Activated effector memory CD4-positive, alpha-beta T cell treated with Interleukin-2 at 50 U/mL for 16 hours (primary cell): Measurements from ENCODE around the gene TMEM53.
"Not testable (repeated sequence)": the region's sequence is repeated elsewhere in the genome, so short reads cannot be mapped to it uniquely, and the experiment has no call there.

Source experiments
- DNase-seq: peaks from one replicate; pipeline ENCODE4 v3.0.0-alpha.2; 2020

Gene TMEM53

DNA sequence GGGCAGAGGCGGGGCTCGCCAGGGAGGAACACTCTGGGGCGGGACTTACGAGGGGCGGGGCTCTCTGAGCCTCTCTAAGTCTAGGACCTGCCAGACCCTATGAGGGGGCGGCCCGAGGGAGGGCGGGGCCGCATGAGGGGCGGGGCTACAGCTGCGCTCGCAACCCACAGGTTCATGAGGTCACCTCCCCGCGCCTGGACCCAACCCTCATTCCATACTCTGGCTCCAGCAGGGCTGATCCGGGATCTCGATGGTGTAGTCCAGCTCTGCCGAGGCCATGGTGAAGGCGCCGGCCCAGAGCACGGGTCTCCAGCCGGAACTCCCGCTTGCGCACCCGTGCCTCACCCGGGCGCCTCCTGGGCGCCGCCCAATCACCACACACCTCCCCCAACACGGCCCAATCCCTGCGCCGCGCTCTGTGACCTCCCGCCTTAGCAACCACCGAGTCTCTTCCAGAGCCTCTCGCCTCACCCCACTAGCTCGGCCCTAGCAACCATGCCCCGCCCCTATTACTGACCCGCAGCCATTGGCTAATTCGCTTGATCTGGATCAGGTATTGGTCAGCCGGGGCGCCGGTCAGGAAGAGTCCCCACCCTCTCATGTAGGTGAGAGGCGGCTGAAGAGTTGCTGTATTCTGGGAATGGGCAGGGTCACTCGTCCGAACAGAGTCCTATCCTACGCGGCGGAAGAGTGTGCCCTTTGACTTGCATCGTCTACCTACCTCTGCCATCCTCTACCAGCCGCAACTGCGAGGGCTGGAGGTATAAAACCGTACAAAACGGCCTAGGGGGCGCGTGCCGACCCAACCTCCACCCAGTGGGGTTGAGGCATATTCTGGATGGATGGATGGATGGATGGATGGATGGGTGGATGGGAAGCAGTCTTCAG, at the start of gene TMEM53, which contains the start of gene ARMH1:
Gene TMEM53, minus strand, starts transcription at position 369 of the 888 bp plus-strand sequence. Its CDS starts 90 bp downstream, at position 279.
Gene ARMH1, plus strand, starts transcription at position 602 of the 888 bp plus-strand sequence. CDS start 14,984 bp downstream, outside the sequence.
- DNase-seq, result peak; percentile 96

DNA sequence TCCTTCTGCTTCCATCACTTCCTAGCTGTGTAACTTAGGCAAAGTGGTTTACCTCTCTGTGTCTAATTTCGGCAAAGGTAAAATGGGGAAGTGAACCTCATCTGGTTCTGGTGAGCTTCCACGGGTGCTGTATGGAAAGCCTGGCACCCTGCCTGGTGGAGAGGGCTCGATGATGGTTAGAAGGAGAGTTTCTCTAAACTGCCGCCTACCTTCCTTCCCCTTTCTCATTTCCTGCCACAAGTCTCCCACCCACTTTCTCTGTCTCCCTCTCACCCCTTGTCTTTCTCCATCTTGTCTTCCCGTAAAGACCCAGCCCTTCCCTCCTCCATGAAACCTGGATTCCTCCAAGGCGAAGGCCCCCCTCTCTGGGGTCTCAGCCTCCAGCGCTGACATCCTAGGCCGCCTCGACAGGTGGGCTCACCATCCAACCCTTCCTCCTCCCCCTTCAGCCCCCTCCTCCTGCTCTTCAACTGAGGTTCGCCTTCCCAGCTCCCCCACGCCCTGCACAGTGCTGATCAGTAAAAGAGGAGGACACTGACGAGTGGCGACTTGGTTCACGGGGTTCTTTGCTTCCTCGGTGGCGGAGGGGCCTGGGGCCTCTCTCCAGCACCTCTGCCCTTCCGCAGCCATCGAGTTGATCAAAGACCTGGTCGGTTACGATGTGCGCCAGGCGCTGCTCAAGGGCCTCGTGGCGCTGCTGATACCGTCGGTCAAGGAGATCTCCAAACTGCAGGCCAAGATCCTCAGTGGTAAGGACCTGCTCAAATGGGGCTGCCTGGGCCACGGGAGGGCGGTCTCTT, 49.4 kb upstream of the TMEM53 start:
- no peak for DNase-seq

DNA sequence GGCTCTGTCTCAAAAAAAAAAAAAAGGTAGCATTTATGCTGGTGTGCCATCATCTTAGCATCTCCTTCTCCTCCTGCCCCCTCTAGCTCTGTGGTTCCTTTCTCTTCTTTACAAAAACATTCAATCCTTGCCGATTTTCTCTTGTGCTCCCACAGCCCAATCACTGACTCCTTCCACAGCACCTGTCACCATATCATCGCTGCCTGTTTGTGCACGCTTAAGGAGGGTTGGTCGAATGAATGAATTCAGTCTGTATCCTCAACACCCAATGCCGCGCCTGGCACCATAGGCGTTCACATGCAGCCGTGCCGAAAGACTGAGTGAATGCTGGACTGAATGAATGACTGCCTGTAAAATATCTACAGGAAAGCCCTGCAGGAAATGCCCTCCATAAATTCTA, 48.8 kb upstream of the TMEM53 start:
- no peak for DNase-seq

- DNase-seq, result peak; percentile 41
Measured at GRCh38 chr1:44721485-44722361, 47.4 kb upstream of the TMEM53 start.

DNA sequence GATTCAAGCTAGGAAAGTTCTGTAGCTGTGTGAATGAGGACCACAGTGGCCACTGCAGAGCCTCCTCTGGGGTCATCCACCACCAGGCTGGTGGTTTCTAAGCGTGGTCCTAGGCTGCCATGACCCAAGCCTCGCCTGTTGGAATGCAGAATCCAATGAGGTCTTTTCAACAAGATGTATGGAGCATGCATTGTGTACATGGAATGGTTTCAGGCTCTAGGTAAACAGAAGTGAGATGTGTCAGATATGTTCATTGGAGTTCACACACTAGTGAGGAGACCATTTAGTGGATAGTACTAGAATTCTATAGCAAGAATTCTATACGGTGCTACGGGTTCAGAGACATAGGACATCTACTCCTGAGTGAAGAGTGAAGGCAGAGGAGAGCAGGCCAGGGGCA, 46.0 kb upstream of the TMEM53 start:
- no peak for DNase-seq

DNA sequence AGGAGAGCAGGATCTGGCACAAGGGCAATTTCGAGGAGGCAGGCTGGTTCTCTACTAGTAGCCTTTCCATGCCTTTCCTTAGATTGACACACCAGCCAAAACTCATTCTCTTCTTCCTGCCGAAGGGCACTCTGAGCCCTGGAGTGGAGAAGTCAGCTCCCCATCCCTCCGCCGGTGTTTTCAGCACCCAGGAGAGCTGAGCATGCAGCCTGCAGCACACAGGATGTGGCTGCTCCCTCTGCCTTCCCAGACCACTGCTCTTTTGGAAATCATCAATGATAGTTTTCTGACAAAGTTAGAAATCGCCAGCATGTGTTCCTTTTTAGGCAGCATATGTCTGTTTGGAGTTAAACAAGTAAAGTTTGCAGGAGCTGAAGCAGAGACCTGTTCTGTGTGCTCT, 45.0 kb upstream of the TMEM53 start:
- DNase-seq, result no peak

DNA sequence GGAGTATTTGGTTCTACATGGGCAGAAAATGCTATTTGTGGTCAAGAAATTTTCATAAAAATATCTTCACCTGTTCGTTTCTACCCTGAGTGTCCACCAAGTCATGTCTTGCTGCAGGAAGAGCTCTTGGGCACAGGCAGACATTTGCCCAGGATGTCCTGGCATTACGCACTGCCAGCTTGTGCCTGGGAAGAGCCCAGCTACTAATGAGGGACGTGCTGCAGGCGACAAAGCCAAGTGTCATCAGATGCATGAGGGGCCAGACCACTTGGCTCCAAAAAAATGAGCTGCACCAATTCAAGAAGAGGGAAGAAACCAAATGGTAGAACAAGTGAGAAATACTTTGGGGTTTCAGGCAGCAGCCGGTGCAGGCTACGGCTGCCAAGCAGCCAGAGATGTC, 43.8 kb upstream of the TMEM53 start:
- DNase-seq, result no peak

DNA sequence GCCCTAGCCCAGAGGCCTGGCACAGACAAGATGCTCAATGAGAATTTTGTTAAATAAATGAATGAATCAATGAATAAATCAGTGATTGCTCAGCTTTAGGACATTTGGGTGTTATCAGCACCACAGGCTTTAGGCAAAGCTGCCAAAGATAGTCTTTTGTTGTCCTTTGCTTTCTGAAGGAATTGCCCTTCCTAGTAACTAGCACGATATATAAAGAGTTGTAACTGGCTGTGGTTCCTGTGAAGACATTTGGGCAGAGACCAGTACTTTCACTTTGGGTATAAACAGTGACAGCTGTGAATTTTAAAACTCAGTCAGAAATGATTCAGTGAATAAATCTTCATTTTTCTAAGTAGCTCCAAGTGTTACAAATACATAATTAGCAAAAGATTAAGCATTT, 43.4 kb upstream of the TMEM53 start:
- DNase-seq, result no peak

- no peak for DNase-seq
Measured at GRCh38 chr1:44717156-44717555, 42.9 kb upstream of the TMEM53 start.

- peak; percentile 49 for DNase-seq
Measured at GRCh38 chr1:44714944-44715571, 40.8 kb upstream of the TMEM53 start.

DNA sequence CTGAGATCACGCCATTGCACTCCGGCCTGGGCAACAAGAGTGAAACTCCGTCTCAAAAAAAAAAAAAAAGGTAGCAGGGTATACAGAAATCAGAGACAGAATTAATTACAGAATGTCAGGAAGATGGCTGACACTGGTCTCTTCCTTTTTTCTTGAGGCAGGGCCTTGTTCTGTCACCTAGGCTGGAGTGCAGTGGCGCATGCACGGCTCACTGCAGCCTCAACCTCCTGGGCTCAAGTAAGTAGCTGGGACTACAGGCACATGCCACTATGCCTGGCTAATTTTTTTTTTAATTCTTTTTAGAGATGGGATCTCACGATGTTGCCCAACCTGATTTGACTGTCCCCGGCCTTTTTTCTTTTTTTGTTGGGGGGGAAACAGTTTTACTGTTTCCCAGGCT, 40.3 kb upstream of the TMEM53 start:
- no peak for DNase-seq

- no peak for DNase-seq
Measured at GRCh38 chr1:44713321-44713781, 39.1 kb upstream of the TMEM53 start.

DNA sequence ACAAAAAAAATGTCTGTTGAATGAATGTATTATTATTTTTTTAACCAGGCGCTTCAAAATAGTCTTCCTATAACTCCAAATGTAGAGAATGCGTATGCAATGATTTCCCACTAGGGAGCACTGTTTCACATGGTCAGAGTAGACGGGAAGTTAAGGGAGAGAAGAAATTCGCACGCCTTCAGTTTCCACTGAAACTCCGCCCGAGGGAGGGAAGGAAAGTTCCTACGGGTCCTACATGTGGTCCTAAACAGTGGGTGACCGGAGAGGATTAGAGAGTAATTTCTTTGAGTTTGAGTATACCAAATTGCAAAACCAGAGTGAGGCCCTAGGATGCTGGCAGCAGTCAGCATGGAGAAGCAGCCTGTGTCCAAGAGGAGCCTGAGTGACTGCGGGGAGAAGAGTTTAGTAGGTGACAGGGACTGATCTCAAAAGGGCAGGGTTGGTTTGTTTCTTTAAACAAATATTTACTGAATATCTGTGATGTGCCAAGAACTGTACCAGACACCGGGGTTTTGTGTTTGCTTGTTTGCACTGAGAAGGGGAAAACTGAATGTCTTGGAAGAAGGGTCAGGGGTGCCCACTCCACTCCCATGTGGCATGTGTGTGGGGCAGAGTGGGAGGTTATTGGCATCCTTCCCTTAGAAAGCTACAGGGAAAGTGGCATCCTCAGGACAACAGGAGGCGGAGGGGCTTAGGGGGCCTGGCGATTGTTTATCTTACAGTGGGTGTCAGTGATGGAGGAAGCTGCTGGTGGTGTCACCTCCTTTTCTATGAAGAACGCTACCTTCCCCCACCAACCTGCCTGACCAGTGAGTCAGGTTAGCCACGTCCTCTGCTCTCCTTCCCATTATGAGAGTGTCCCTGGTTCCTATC, 33.9 kb upstream of the TMEM53 start:
- DNase-seq, result no peak

DNA sequence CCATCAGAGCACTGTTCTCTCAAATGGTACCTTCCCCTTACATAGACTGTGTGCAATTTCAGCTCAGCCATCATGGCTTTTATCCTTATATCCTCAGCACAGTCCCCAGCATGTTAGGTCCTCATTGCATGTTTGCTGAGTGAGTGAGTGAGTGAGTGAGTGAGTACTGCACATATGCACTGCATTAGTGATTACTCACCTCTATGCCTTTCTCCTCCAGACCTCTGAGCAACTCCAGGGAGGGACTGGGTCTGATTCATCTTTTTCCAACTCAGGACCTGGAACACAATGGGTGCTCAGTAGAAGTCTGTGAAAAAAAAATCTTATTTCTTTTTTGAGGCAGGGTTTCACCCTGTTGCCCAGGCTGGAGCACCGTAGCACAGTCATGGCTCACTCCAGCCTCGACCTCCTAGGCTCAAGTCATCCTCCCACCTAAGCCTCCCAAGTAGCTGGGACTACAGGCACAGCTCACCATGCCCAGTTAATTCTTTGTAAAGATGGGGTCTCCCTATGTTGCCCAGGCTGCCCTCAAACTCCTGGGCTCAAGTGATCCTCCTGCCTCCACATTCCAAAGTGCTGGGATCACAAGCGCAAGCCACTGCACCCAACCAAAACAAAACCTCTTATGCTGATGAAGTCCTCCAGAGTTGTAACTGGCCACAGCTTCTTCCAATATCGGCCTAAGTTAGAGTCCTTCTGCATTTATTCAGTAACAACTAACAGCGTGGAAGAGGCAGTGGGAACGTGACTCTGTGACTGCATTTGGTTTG, 33.0 kb upstream of the TMEM53 start:
- DNase-seq, result no peak

GRCh38 chr1:44705938-44706337, 31.7 kb upstream of the TMEM53 start:
- no peak for DNase-seq

DNA sequence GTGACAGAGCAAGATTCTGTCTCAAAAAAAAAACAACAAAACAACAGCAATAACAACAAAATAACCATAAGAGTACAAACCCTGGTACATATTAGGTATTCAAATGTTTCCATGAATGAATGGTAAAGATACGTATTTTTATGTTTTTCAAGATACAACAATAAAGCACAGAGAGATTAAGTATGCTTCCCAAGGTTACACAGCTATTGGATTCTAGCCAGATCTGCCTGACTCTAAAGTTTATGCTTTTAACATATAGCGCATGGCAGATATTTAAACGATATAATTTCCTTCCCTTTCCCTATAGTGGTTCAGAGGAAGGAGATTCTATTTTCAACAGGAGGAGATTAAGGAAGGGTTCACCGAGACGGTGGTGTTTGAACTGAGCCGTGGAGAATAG, 31.2 kb upstream of the TMEM53 start:
- no peak for DNase-seq

GRCh38 chr1:44701141-44701573, 26.9 kb upstream of the TMEM53 start:
- no peak for DNase-seq

DNA sequence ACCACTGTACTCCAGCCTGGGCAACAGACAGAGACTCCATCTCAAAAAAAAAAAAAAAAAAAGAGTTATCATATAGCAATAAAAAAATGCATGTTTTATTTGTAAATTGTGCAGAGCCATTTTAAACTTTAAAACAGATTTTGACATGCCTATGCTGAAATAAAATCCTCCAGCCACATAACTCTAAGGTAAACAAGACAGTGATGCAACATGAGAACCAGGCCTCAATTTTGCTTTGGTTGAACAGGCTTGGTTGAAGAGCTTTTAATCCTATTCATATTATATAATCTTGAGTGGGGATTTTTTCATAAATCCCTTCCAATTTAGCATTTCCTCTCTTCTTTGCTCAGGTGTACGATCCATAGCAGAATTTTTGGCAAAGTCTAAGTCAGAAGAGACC, 26.3 kb upstream of the TMEM53 start:
- no peak for DNase-seq

DNA sequence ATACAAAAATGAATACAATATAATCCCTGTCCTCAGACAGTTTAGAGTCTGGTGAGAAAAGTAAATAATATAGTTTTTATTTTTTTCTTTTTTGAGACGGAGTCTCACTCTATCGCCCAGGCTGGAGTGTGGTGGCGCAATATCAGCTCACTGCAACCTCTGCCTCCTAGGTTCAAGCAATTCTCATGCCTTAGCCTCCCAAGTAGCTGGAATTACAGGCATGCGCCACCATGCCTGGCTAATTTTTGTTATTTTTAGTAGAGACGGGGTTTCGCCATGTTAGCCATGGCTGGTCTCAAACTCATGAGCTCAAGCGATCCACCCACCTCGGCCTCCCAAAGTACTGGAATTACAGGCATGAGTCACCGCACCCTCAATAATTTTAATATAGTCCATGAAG, 25.1 kb upstream of the TMEM53 start:
- DNase-seq, result not testable (repeated sequence)

DNA sequence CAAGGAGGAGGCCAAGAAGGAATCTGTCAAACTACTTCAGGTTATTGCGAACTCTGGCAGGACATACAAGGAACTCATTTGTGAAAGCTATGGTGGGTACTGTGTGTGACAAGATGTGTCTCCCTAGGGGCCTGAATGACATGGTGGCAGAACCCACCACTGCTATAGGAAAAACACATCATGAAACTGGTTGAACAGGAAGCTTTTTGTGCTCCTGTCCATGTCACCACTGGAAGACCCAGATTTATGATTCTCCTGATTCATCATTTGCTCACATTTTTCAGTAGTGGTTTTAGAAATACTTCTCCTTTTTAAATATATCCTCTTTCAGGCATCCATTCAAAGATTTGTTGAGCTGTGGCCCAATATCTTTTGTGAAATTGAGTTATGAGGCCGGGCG, 23.9 kb upstream of the TMEM53 start:
- no peak for DNase-seq
